HG02884 (cell line): ENCODE measurements around the gene DKK3.

Experiments
- ATAC-seq: cut with Tn5 transposase; IDR thresholded peaks from one replicate; pipeline ENCODE4 v1.9.1; 2021; ENCODE audit warnings: mild to moderate bottlenecking, moderate library complexity; ENCODE audit not compliant: unreplicated experiment

Gene DKK3

DNA sequence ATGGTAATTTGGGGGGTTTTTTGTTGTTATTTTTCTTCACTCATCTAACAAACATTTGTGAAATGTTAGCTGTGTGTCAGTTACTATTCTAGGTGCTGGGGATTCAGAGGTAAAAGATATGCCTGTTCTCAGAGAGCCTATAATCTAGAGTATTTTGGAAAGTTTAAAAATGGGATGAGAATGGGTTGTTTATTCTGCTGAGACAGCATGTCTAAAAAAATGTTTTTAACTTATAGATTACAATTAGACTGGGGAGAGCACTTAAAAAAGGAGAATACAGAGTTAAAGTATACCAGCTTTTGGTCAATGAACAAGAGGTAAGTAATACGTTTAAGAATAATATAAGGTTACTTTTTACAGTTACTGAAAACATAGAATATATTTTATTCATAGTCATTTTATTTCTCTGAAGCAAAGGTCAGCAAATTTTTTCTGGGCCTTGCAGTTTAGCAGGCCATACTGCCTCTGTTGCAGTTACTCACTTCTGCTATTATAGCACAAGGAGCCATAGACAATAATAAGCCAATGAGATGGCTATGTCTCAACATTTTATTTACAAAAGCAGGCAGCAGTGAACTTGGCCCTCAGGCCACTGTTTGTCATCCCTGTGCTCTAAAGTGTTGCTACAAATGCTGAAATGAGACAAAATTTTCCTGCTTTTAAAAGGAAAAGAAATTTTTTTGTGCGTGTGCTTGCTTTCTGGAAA lies 60.0 kb downstream of the DKK3 start:
- ATAC-seq = no peak

DNA sequence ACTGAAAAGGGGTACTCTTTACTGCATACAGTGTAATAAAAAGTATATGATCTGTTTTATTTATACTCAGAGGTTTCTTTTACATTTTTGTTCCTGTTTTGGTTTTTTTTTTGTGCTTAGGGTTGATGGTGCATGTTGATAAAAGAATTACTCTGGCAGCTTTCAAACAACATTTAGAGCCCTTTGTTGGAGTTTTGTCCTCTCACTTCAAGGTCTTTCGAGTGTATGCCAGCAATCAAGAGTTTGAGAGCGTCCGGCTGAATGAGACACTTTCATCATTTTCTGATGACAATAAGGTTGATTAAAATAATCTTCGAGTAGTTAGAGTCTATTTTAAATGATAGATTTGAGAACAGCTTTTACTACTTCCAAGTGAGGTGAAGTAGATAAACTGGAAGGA lies 60.6 kb downstream of the DKK3 start:
- no peak for ATAC-seq

DNA sequence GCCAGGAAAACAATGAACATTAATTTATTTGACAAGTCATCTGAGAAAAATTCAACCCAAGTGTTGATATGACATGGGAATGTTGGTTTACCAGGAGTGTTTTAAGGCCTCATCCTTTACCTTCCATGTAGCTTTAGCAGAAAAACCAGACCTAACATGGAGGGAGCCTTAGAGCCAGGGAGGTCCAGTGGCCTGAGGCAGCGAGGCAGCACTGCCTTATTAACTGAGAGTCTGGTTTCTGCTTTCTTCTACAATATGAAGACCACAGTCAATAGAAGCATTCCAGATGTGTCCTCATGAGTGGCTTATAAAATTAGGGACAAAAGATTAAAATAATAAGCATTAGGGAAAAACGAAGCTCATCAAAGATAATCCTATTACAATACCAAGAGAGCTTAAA lies 61.5 kb downstream of the DKK3 start:
- no peak for ATAC-seq

DNA sequence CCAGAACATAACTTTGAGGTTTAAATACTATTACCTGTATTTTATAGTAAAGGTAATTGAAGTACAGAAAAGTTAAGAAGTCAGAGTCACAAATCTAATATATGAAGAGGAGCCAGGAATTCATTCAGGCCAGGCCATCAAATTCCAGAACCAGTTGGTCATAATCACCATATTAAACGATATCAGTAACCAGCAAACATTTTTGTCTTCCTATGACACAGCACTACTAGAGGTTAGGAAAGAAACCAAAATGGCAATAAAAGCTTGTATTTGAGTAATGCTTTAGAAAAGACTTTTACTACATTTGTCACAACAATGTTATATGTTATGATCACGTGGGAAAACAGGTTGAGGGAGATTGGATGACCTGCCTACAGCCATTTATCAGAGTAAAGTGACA lies 62.2 kb downstream of the DKK3 start:
- ATAC-seq = no peak

DNA sequence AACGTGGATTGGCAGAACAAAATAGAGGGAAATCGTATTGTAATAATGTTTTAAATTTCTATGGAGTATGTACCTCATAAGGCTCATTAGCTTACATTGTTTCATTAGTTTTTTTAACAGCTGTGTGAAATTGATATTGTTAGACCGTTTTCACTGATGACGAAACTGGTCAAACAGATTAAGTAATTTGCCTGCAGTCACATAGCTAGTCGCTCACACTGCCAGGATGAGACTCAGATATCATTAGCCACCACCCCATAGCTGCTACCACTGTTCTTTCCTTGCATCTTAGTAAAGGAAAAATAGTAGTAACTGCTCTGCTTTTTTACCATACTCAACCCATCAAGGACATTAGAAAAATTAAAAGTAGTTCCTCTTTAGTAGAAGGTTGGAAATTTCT lies 64.0 kb downstream of the DKK3 start:
- ATAC-seq = no peak

DNA sequence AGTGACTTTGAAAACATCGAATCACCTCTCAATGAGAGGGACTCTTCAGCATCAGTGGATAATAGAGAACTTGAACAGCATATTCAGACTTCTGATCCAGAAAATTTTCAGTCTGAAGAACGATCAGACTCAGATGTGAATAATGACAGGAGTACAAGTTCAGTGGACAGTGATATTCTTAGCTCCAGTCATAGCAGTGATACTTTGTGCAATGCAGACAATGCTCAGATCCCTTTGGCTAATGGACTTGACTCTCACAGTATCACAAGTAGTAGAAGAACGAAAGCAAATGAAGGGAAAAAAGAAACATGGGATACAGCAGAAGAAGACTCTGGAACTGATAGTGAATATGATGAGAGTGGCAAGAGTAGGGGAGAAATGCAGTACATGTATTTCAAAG lies 65.8 kb downstream of the DKK3 start:
- no peak for ATAC-seq

DNA sequence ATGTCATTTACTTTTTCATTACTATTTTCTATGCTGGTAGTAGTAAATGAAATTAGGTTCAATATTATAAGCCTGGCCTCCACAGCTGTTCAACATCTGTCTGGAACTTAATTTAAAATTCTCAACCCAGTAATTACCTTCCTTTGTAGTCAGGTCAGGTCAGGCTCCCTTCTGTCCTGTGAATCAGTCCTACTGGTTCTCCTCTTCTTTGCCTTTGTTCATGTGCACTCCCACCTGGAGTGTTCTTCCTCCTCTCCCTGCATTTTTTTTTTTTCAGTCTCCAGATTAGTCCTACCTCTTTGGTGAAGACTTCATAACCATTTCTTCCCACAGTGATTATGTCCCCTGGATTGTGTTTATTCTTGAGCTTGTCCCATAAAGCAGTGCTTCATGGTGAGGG lies 67.9 kb downstream of the DKK3 start:
- no peak for ATAC-seq

DNA sequence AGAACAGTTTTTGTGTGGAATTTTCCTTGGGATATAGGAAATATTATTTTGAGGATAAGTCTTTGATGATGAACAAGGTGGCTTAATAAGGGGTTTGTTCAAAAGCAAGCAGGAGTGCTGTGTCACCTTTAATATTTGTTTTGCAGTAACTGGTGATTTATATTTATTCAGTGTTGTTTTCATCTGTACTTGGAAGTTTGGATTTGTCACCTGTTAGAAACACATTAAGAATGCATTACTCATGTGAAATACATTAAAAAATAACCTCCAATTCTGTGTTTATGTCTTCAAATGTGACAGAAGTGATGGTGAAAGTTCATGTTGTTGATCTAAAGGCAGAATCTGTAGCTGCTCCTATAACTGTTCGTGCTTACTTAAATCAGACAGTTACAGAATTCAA lies 70.5 kb downstream of the DKK3 start:
- no peak for ATAC-seq

DNA sequence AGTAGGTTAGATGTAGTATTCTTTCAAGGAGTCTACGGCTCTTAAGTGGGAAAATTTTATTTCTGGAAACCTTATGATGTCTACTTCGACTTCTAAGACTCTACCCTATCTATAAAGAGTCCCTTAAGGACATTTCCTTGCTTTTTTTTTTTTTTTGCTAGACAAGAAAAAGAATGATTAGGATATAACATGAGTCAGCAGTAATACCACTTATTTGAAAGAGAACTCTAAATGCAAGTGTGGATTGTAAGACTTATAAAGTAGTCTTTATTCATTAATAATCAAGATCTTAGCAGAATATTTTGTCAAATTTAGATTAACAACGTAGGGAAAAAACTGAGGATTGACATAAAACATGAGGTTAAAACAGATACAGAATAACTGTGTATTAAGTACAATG lies 71.0 kb downstream of the DKK3 start:
- no peak for ATAC-seq

DNA sequence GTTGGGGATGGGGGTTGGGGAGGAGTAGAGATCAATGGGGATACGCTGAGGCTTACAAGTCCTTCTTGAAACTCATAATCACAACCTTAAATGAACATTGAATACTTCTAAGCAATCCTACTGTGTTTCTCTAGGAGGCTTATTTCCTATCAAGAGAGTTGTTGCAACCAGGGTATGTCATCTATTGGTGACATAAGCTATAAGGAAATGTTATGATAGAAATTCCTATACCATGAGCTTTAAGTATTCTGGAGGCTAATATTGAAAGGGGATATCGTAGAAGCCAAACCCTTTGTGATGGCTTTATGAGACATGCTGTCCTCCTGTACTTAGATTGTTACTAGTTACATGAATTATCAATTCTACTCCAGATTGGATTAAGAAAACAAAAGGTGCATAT lies 72.9 kb downstream of the DKK3 start:
- ATAC-seq = no peak

DNA sequence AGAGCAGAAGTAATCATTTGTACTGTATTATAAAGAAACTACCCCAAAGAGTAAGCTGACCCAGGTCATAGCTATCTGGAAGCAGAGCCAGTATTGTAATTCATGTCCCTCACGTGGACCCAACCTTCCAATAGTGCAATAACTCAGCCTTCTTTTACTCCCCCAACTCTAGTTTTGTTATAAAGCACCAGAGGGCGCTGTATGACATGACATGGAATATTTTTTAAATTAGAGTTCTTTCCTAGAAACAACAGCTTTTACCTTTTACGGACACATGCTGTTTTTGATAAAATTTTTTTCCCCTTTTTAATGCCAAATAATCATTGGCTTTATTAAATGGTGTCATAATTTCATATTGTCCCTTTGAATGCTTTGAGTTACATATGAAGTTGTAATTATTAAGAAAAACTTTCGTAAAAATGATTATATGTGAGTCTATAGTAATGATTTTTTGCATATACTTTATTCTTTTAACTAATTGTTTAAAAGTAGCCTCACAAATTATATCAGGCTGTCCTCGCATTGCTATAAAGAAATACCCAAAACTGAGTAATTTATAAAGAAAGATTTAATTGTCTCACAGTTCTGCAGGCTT lies 76.9 kb downstream of the DKK3 start:
- ATAC-seq = no peak

DNA sequence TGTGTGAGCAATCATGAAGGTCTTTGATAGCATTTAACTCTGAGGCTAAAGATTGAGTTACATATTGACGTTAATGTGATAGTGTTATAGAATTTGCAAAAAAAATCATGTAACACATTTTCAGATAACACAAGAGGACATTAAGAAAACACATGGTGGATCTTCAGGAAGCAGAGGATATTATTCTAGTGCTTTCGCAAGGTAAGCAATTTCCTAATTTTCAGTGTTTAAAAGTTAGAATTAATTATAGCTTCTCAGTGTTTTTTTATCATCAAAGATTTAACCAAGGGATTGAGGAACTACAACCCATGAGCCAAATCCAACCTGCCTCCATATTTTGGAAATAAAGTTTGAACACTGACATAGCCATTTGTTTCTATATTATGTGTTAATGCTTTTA lies 78.5 kb downstream of the DKK3 start:
- ATAC-seq = no peak

DNA sequence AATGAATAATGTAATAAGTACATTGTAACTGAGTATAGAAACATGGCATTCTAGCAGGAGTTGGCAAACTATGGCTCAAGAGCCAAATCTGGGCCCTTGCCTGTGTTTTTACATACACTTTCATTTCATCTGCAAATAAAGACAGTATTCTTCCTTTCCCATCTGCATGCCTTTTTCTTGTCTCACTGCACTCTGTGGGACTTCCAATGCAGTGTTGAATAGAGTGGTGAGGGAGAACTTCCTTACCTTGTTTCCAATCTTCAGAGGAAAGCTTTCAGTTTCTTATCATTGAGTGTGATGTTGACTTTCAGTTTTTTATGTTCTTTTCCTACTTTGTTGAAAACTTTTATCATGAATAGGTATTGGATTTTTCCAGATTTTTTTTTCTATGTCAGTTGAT lies 84.6 kb downstream of the DKK3 start:
- no peak for ATAC-seq

DNA sequence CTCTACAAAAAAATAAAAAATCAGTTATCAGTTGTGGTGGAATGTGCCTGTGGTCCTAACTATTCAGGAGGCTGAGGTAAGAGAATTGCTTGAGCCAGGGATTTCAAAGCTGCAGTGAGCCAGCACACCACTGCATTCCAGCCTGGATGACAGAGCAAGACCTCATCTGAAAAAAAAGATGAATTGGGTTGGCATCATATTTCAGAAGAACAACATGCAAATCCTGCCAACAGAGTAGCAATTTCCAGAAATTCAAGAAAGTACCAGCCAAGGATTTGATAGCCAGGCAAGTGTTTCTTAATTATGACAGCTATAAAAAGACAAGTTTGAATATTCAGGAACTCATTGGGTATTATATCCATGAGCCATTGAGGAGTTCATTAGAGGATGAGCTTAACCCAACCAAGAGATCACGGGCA lies 91.4 kb downstream of the DKK3 start:
- no peak for ATAC-seq

DNA sequence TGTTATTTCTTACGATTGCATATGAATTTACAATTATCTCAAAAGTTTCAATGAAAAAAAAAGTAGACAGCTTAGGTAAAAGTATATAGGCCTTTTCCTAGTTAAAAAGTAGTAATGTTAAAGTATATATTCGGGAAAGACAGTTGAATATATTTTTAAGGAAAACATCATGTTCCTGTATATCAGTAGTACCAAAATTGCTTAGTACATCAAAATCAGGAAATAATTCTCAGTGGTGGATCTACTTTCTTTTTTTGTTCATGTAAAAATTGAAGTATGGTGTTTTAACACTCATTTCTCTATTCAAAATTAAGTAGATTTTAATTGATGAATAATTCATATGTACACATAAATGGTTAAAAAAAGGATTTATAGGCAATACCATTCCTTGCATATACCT lies 92.8 kb downstream of the DKK3 start:
- ATAC-seq = no peak

DNA sequence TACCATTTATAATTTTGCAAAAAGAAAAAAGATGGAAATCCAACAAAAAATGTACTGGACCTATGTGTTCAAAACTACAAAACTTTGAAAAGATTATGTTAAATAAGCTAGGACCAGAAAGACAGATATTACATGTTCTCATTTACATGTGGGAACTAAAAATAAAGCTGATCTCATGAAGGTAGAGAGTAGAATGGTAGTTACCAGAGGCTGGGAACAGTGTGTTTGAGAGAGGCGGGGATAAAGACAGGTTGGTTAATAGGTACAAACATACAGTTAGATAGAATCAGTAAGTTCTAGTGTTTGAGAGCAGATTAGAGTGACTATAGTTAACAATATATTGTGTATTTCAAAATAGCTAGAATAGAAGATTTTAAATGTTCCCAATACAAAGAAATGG lies 95.0 kb downstream of the DKK3 start:
- ATAC-seq = no peak
